GM20000 (cell line): Measurements from ENCODE around the gene MT1A.
"Not testable (repeated sequence)": the region's sequence is repeated elsewhere in the genome, so short reads cannot be mapped to it uniquely, and the experiment has no call there.

Experiments used
- DNase-seq: peaks from one replicate; pipeline ENCODE4 v3.0.0; 2012; ENCODE audit warnings: low spot score
- TF ChIP-seq, protein P1 (sequence below): IDR thresholded peaks from 2 replicates; pipeline ENCODE4 v1.5.1; 2012; ENCODE audit warnings: mild to moderate bottlenecking, control low read depth; ENCODE audit errors: extremely low read depth, missing control alignments

Gene MT1A

DNA sequence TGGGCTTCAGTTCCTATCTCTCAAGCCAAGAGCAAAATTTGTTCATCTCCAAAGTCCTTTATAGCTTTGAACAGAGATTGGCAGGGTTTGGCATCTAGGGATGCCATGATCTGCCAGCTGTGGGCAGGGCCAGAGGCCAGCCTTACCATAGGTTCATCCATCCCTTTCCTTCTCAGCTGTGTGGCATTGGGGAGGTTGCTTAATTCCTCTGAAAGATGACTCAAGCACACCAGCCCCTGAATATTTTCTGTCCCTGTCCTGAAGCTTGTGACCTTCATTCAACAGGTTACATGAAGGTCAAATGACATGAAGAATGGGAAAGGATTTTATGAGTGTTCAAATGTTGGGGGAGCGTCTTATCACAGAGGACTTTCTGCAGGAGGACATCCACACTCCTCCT lies 26.0 kb downstream of the MT1A start:
- TF ChIP-seq, protein P1, sequence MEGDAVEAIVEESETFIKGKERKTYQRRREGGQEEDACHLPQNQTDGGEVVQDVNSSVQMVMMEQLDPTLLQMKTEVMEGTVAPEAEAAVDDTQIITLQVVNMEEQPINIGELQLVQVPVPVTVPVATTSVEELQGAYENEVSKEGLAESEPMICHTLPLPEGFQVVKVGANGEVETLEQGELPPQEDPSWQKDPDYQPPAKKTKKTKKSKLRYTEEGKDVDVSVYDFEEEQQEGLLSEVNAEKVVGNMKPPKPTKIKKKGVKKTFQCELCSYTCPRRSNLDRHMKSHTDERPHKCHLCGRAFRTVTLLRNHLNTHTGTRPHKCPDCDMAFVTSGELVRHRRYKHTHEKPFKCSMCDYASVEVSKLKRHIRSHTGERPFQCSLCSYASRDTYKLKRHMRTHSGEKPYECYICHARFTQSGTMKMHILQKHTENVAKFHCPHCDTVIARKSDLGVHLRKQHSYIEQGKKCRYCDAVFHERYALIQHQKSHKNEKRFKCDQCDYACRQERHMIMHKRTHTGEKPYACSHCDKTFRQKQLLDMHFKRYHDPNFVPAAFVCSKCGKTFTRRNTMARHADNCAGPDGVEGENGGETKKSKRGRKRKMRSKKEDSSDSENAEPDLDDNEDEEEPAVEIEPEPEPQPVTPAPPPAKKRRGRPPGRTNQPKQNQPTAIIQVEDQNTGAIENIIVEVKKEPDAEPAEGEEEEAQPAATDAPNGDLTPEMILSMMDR, result no peak
- DNase-seq, result no peak

DNA sequence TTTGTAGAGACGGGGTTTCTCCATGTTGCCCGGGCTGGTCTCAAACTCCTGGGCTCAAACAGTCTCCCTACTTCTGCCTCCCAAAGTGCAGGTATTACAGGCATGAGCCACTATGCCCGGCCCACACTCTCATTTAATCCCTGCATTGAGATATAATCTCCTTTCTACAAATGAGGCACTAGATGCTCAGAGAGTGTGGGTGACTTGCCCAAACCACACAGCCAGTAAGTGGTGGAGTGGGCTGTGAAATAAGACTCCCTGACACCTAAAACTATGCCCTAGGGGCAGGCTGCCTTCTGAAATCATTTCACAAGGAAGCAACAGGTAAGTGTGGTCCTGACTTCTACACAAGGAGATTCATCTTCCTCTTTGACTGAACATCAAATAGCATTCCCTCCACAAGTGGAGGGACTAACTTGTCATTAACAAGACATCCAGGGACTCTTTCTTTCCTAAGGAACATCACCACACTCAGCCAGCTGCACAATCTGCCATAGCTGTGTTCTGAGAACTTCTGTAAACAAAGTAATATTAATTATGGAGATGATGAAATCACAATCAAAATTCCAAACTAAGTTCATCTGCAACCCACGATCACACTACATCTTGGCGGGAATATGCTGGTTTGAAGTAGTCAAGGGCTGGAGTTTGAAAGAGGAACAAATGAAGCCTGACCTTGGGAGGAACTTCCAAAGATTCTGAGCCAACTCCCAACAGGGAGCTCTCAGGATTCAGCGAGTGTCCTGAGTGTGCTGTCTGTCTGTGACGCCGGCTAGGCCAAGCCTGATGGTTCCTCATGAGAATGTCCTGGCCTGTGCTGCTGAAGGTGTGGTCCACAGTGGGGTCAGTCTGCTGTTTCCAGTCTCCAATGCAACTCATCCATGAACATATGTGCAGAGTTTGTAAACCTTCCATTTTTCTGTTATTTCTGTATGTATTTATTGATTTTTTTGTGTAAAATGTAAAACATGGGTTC lies 27.1 kb downstream of the MT1A start:
- not testable (repeated sequence) for DNase-seq

DNA sequence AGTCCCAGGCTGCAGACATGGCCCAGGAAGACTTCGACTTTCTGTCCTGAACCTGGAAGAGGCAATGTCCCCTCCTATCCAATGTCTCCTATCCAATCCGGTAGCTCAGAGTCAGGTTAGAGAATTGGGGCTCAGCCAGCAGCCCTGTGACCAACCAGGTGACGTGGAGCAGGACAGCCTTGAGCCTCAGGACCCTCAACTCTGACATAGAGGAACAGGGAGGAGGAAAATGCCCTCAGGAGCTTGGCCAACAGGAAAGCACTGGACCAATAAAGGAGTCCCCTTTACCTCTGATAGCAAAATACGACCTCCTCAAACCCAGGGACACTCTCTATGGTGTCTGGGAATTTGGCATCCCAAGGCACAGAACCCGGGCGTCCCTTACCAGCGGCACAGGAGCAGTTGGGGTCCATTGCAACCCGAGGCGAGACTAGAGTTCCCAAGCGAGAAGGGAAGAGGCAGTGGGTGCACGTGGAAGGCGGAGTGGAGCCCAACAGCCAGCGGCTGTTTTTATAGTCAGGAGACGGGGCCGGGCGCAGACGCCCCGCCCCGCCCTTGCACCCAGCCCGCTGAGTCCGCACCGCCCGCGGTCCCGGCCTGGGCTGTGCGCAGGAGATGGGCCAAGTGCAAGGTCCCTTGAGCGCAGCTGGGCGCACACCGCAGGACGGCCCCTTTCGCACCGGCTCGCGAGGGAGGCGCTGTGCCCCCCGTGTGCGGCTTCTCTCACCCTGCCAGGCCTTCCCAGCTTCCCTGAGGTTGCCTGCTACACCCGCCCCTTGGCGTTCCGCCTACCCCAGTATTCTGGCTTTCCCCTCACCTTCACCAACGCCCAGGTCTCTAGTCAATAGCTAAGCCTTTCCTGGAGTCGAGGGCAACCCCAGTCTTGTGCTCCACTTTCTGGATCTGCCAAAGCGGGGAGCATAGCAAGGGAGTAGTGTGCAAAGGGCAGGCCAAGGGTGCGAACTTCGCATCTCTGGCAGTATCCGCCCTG lies 29.4 kb downstream of the MT1A start, which contains the start of gene MT1G:
Gene MT1G, minus strand, starts transcription at position 485 of the 991 bp plus-strand sequence. Its CDS starts 72 bp downstream, at position 413.
- DNase-seq, result no peak
- TF ChIP-seq, protein P1, result no peak

DNA sequence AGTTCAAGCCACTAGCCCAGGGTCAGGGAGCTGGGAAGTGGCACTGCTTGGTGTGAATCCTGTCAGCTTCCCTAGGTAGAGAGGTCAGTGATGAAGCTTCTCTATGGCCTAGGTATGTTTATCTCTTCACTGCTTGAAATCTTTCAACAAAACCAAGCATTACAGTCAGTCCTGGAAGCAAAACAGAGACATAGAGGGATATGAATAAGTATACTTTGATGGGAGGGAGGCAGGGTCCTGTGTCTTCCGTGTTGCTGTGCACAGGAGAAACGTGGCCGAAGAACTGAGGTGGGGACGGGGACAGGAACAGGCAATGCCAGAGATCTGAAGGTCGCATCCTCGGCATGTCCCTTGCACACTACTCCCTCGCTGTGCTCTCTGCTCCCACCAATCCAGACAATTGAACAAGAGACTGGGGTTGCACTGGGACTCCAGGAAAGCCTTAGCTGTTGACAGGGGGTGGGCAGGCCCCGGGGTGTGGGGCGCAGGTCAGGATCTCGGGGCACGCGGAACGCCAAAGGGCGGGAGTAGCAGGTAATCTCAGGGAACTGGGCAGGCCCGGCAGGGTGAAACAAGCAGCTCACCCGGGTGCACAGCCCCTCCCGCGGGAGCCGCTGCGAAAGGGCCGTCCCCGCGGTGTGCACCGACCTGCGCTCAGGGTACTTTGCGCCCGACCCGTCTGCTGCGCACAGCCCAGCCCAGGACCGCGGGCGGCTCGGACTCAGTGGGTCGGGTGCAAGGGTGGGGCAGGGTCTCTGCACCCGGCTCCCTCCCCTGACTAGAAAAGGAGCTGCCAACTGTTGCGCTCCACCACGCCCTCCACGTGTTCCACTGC lies 30.8 kb downstream of the MT1A start, which contains the start of gene MT1H:
Gene MT1H, plus strand, starts transcription at position 810 of the 835 bp plus-strand sequence. CDS start 71 bp downstream, outside the sequence.
- DNase-seq, result no peak
- TF ChIP-seq, protein P1, result no peak

DNA sequence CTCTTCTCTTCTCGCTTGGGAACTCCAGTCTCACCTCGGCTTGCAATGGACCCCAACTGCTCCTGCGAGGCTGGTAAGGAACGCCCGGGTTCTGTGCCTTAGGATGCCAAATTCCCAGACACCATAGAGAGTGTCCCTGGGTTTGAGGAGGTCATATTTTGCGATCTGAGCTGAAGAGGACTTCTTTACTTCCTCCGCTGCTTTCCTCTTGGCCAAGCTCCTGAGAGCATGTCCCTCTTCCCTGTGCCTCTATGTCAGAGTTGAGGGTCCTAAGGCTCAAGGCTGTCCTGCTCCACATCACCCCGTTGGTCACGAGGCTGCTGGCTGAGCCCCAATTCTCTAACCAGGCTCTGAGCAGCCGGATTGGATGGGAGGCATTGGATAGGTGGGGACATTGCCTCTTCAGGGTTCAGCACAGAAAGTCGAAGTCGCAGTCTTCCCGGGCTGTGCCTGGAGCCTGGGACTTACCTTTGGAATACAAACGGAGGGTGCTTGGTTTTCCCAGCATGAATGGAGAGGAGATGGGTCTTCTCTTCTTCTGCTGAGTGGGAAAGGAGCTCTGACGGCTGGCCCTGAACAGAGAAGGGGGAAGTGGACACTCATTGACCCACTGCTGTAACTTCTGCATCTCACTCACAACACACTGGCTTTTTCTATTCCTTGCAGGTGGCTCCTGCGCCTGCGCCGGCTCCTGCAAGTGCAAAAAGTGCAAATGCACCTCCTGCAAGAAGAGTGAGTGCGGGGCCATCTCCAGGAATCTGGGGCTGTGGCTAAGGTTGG lies 31.6 kb downstream of the MT1A start:
- TF ChIP-seq, protein P1, result no peak
- DNase-seq, result no peak

DNA sequence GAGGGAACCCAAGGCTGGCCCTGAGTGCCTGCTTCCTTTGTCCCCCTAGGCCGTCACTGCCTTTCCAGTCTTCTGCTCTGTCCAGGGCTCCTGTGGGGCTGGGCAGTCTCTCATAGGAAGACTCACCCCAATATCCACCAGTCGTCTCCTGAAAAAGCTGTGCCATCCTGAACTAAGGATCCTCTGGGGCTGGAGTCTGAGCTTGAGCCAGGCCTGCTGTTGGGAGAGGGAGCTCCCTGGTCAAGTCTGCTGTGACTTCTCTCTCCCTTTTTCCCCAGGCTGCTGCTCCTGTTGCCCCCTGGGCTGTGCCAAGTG lies 32.1 kb downstream of the MT1A start:
- TF ChIP-seq, protein P1, result no peak
- DNase-seq, result no peak

DNA sequence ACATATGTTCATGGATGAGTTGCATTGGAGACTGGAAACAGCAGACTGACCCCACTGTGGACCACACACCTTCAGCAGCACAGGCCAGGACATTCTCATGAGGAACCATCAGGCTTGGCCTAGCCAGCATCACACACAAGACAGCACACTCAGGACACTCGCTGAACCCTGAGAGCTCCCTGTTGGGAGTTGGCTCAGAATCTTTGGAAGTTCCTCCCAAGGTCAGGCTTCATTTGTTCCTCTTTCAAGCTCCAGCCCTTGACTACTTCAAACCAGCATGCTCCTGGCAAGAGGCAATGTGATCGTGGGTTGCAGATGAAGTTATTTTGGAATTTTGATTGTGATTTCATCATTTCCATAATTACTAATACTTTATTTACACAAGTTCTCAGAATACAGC lies 33.2 kb downstream of the MT1A start:
- not testable (repeated sequence) for DNase-seq

DNA sequence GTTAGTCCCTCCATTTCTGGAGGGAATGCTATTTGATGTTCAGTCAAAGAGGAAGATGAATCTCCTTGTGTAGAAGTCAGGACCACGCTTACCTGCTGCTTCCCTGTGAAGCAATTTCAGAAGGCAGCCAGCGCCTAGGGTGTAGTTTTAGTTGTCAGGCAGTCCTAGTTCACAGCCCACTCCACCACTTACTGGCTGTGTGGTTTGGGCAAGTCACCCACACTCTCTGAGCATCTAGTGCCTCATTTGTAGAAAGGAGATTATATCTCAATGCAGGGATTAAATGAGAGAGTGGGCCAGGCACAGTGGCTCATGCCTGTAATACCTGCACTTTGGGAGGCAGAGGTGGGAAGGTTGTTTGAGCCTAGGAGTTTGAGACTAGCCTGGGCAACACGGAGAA lies 33.7 kb downstream of the MT1A start:
- not testable (repeated sequence) for DNase-seq
